Tibial artery (tissue), 4 donors: ENCODE measurements around the gene ARAP1.

Source experiments
- DNase-seq, 2 donors: peaks; one replicate each; pipeline ENCODE4 v3.0.0-alpha.2; 2019
- H3K27ac ChIP-seq, 2 donors: fragments of 200-600 bp; sonication (generic) in 1 of 2; 1 replicate in 1 of 2; 2 replicates in 1 of 2; pipeline ENCODE4 v1.5.1; 2018 to 2019; ENCODE audit warnings: mild to moderate bottlenecking in 1 of 2
- H3K27me3 ChIP-seq, 2 donors: fragments of 200-600 bp; sonication (generic) in 1 of 2; one replicate each; pipeline versions ENCODE4 v1.5.1 to v1.6.0; 2016 to 2019
- H3K36me3 ChIP-seq, 3 donors: fragments of 200-600 bp; sonication (generic) in 2 of 3; one replicate each; pipeline ENCODE4 v1.5.1; 2016 to 2019; ENCODE audit warnings: mild to moderate bottlenecking in 2 of 3
- H3K4me1 ChIP-seq, 4 donors: fragments of 200-600 bp; sonication (generic) in 2 of 4; 1 replicate in 3 of 4; 2 replicates in 1 of 4; pipeline ENCODE4 v1.5.1; 2016 to 2019
- H3K4me3 ChIP-seq, 2 donors: fragments of 200-600 bp; sonication (generic) in 1 of 2; 1 replicate in 1 of 2; 2 replicates in 1 of 2; pipeline ENCODE4 v1.5.1; 2018 to 2019; ENCODE audit warnings: mild to moderate bottlenecking in 2 of 2
- H3K9me3 ChIP-seq, 3 donors: fragments of 200-600 bp; sonication (generic) in 1 of 3; one replicate each; pipeline ENCODE4 v1.5.1; 2016 to 2019
- CTCF ChIP-seq, 2 experiments: fragments of 200-600 bp in 1 of 2; fragments of 450-650 bp in 1 of 2; IDR thresholded peaks; one replicate each; pipeline ENCODE4 v1.5.1; 2017 to 2019; ENCODE audit warnings: antibody characterized with exemption in 2 of 2, mild to moderate bottlenecking in 1 of 2, moderate library complexity in 1 of 2
- intact Hi-C: fragments of 100-400 bp; cut with DNase I; formaldehyde crosslinking; loops from one replicate; pipeline ENCODE4 v1.15.0; 2023; ENCODE audit warnings: low total_unique reads

Gene ARAP1

GRCh38 chr11:72646472-72646871 is 105.7 kb downstream of the ARAP1 start:
- Histone ChIP-seq H3K9me3 (no peaks in the 10 kb centered on the region), H3K36me3 (no peaks in the 10 kb centered on the region), H3K27me3 (peaks cover 0 to 6% of the 10 kb centered on the region in 2 donors), H3K27ac (no peak overlapping the region), H3K4me1 (peaks cover 0 to 23% (median 18%) of the 10 kb centered on the region in 4 donors), H3K4me3 (no peak overlapping the region)
- TF ChIP-seq CTCF (IDR thresholded peaks at IDR 0.05) = no peak
- intact Hi-C loops = no loop called here
- no peak for DNase-seq

GRCh38 chr11:72646024-72646423 is 106.2 kb downstream of the ARAP1 start:
- H3K27me3 ChIP-seq = peaks cover 0 to 11% of the 10 kb centered on the region in 2 donors
- intact Hi-C loops = no loop called here
- H3K4me1 ChIP-seq = peaks cover 0 to 24% (median 18%) of the 10 kb centered on the region in 4 donors
- no peaks in the 10 kb centered on the region for H3K9me3 ChIP-seq
- no peak for TF ChIP-seq CTCF (IDR thresholded peaks at IDR 0.05)
- no peak overlapping the region for H3K27ac ChIP-seq
- no peaks in the 10 kb centered on the region for H3K36me3 ChIP-seq
- H3K4me3 ChIP-seq = no peak overlapping the region
- no peak for DNase-seq

GRCh38 chr11:72643547-72643946 is 108.7 kb downstream of the ARAP1 start:
- DNase-seq = peak; percentile 39 to 84
- no peak for TF ChIP-seq CTCF (IDR thresholded peaks at IDR 0.05)
- no peaks in the 10 kb centered on the region for H3K36me3 ChIP-seq
- H3K4me1 ChIP-seq = peaks cover 0 to 24% (median 18%) of the 10 kb centered on the region in 4 donors
- H3K9me3 ChIP-seq = no peaks in the 10 kb centered on the region
- intact Hi-C loops = loop anchor here (5.0 kb wide), 1 partner anchor 46 kb away; no protein-coding TSS in a partner anchor
- peaks cover 0 to 30% of the 10 kb centered on the region in 2 donors for H3K27me3 ChIP-seq
- H3K27ac ChIP-seq = peak overlapping the region; percentile 58 to 65
- H3K4me3 ChIP-seq = peak overlapping the region; percentile 51 to 67

- intact Hi-C loops = loop anchor here (5.0 kb wide), 1 partner anchor 46 kb away; no protein-coding TSS in a partner anchor
- Histone ChIP-seq H3K4me3 (peak overlapping the region; percentile 51 to 67), H3K4me1 (peaks cover 0 to 24% (median 18%) of the 10 kb centered on the region in 4 donors), H3K36me3 (no peaks in the 10 kb centered on the region), H3K27ac (peak overlapping the region; percentile 58 to 65), H3K27me3 (peaks cover 0 to 33% of the 10 kb centered on the region in 2 donors), H3K9me3 (no peaks in the 10 kb centered on the region)
- DNase-seq = peak; percentile 39 to 79
- peak; percentile 95 to 96 for TF ChIP-seq CTCF (IDR thresholded peaks at IDR 0.05)
Observed at GRCh38 chr11:72642884-72643522, 109.2 kb downstream of the ARAP1 start.

- H3K4me3 ChIP-seq = peak overlapping the region; percentile 51 to 67
- TF ChIP-seq CTCF (IDR thresholded peaks at IDR 0.05) = no peak
- peak in 1 of 2 donors; percentile 73 for DNase-seq
- H3K27ac ChIP-seq = peak overlapping the region; percentile 58 to 65
- H3K27me3 ChIP-seq = peaks cover 0 to 34% of the 10 kb centered on the region in 2 donors
- no peaks in the 10 kb centered on the region for H3K36me3 ChIP-seq
- H3K9me3 ChIP-seq = no peaks in the 10 kb centered on the region
- intact Hi-C loops = loop anchor here (5.0 kb wide), 1 partner anchor 45 kb away; no protein-coding TSS in a partner anchor
- peaks cover 0 to 24% (median 18%) of the 10 kb centered on the region in 4 donors for H3K4me1 ChIP-seq
Observed at GRCh38 chr11:72642043-72642883, 109.9 kb downstream of the ARAP1 start.
